A549 (cell line): ENCODE data around the gene ELAPOR1.

Source experiments
- BHLHE40 ChIP-seq: IDR thresholded peaks from 2 replicates; pipeline ENCODE4 v1.6.1; 2012; ENCODE audit warnings: low read depth, low read length, inconsistent platforms
- CBX8 ChIP-seq: fragments of 200-600 bp; sonication (generic); IDR thresholded peaks from 2 replicates; pipeline ENCODE4 v1.6.1; 2016
- CTCF ChIP-seq: fragments of >200 bp; sonication (Bioruptor Twin); formaldehyde crosslinking; IDR thresholded peaks from 3 replicates; pipeline ENCODE4 v1.5.1; 2016
- EP300 ChIP-seq, 2 experiments: fragments of >200 bp; sonication (Bioruptor Twin); formaldehyde crosslinking; IDR thresholded peaks; 2 replicates in 1 of 2; 3 replicates in 1 of 2; pipeline ENCODE4 v1.6.1; 2016 to 2017
- HOXA7 ChIP-seq: fragments of 250-450 bp; sonication (Bioruptor Pico); IDR thresholded peaks from 2 replicates; pipeline ENCODE4 v1.5.0; 2020; ENCODE audit warnings: mild to moderate bottlenecking, moderate library complexity
- KDM5A ChIP-seq: fragments of 200-600 bp; sonication (generic); IDR thresholded peaks from 2 replicates; pipeline ENCODE4 v1.6.1; 2016; ENCODE audit warnings: antibody characterized with exemption, mild to moderate bottlenecking
- POLR2A ChIP-seq: IDR thresholded peaks from 2 replicates; pipeline ENCODE4 v1.6.1; 2012; ENCODE audit warnings: mild to moderate bottlenecking, low read length
- RAD21 ChIP-seq, 2 experiments: fragments of >200 bp in 1 of 2; sonication (Bioruptor Twin) in 1 of 2; formaldehyde crosslinking in 1 of 2; IDR thresholded peaks in 1 of 2; conservative IDR thresholded peaks in 1 of 2; 2 replicates in 1 of 2; 3 replicates in 1 of 2; pipeline ENCODE4 v1.6.1; 2012 to 2018; ENCODE audit warnings: inconsistent platforms in 1 of 2
- USF2 ChIP-seq: fragments of 450-650 bp; IDR thresholded peaks from 2 replicates; pipeline ENCODE4 v1.6.1; 2014; ENCODE audit warnings: antibody characterized with exemption

GRCh38 chr1:109091839-109092193 is 22.1 kb upstream of the ELAPOR1 start:
- TF ChIP-seq KDM5A, result no peak
- TF ChIP-seq CTCF, result no peak
- no peak for TF ChIP-seq BHLHE40
- TF ChIP-seq RAD21 (conservative IDR thresholded peaks at IDR 0.05 in 1 of 2, IDR thresholded peaks at IDR 0.05 in 1 of 2), result no peak
- no peak for TF ChIP-seq POLR2A
- TF ChIP-seq HOXA7 (CRISPR knock-in tag), result no peak
- TF ChIP-seq CBX8, result no peak
- no peak for TF ChIP-seq USF2
- no peak for TF ChIP-seq EP300 (IDR thresholded peaks at IDR 0.05)
